ENCODE results near the gene MYMX. TPM values are rescaled to one million over a fixed set of nuclear protein-coding genes. Genes with fewer than 3 reads are reported as not detected.

Gene MYMX
- total and polyA plus RNA-seq, 2 of the 4 experiments (the other 2 are of a cell fraction), result not detected

DNA sequence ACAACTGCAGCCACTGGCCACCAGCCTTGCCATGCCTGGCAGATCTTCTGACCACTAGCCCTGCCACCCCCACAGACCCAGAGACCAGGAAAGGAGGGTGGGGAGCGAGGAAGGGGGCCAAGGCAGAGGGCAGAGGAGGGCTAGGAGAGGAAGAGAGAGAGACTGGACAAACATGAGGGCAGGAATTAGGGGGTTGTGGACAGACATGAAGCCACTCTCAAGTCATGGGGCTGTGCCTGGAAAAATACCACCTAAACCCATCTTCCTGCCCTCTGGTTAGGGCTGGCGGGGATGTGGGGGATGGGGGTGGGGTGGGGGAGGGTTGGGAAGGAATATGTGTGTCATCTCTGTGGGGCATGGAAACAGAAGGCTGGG, 5.2 kb downstream of the MYMX start (continued):
- no peak for TF ChIP-seq RFX5 (IDR thresholded peaks at IDR 0.05; ENCODE audit: low read depth, low read length)
- no peak for TF ChIP-seq NFE2L2 (IDR thresholded peaks at IDR 0.05; ENCODE audit: low read depth, low read length)
- TF ChIP-seq MAZ (IDR thresholded peaks at IDR 0.05; ENCODE audit: borderline replicate concordance, low read depth, low read length), result no peak

DNA sequence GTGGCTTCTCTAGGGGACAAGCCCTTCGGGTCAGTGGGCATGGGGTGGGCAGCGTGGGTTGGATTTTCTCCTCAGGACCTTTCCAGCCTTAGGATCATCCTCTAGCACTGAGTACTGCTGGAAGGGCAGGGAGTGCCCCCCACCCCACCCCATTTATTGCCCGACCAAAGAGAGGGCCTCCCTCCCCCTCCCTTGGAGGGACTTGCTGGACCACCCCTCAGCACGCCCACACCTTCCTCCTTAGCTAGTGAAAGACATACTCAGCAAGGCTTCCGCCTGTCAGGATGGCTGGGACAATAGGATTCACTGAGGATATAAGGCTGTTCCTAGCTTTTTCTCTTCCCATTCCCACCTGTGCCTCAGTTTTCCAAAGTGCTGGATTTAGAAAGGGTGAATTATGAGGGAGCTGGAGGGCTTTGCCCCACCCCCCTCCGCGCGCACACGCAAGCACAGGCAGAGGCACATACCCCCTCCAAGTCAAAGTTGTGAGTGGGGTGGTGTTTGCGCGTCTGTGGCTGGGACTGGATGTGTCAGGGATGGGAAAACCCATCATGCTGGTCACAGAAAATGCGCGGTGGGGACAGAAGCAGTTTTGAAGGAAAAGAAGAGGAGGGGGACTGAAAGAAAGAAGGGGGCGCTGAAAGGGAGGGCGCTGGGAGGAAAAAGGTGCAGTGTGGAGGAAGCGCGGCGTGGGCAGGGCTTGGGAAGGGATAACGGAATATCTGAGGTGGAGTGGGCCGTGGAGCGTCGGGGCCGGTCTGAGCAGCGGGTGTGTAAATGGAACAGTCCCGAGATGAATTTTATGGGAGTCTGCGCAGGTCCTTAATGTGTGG, 6.0 kb downstream of the MYMX start:
- H2BK15ac ChIP-seq (ENCODE audit: low read depth, low read length), result no peak overlapping the region
- ATAC-seq (ENCODE audit: low read depth), result peak; percentile 3
- in situ Hi-C loops (cut with MboI; ENCODE audit: low sequenced_read_pairs), result no loop called here
- peak overlapping the region; percentile 60 for H2AK9ac ChIP-seq (replicated peaks; ENCODE audit: low read depth, low read length, poor library complexity)
- H2BK5ac ChIP-seq (ENCODE audit: low read depth, low read length, poor library complexity, severe bottlenecking), result no peak overlapping the region
- H3K27ac ChIP-seq (ENCODE audit: insufficient read depth, low read length), result peak overlapping the region; percentile 37; the same call in 1 of the 2 replicates
- no peaks in the 10 kb centered on the region; the same call in 1 of the 2 replicates for H3K27me3 ChIP-seq (ENCODE audit: control insufficient read depth, insufficient read depth, low read length)
- H3K79me1 ChIP-seq (ENCODE audit: low read depth in 1 of 2, low read length in 2 of 2), result peaks cover 0 to 8% of the 10 kb centered on the region in 2 experiments; a peak in 1 of 4 replicates
- H2BK20ac ChIP-seq (ENCODE audit: low read depth, low read length), result no peak overlapping the region
- no TSS peak for BruUV-seq (replicated peaks)
- H4K20me1 ChIP-seq (ENCODE audit: insufficient read depth, low read length), result no peaks in the 10 kb centered on the region
- H3K14ac ChIP-seq (replicated peaks; ENCODE audit: low read depth, low read length), result 0 out of 2 replicates have a peak overlapping the region, but pooled peaks have one; percentile 55
- no peaks in the 10 kb centered on the region for H3K36me3 ChIP-seq (ENCODE audit: control insufficient read depth, insufficient read depth, low read length)
- peak overlapping the region; percentile 57; the same call in 1 of the 2 replicates for H3K9ac ChIP-seq (ENCODE audit: low read depth, low read length)
- ChIA-PET POLR2A (ENCODE audit: unreplicated experiment) (interaction anchor here (0.6 kb wide), 1 partner anchor 620 kb away, joined by 8 read pairs; no protein-coding TSS in a partner anchor), CTCF (interaction anchor here (1.2 to 4.1 kb wide), 2 partner anchors 12 to 24 kb away, joined by 3 to 20 read pairs; no protein-coding TSS in a partner anchor)
- peak overlapping the region; percentile 96 for H2AFZ ChIP-seq (replicated peaks; ENCODE audit: low read length, poor library complexity)
- no peak overlapping the region; the same call in 1 of the 2 replicates for H2BK120ac ChIP-seq (ENCODE audit: low read depth, low read length)
- H3K23ac ChIP-seq (ENCODE audit: low read depth, low read length), result 0 out of 2 replicates have a peak overlapping the region, but pooled peaks have one; percentile 3
- H3K56ac ChIP-seq (ENCODE audit: extremely low read depth, insufficient read depth, low read length), result no peak overlapping the region; the same call in 1 of the 2 replicates
- no peak overlapping the region; a peak in 1 of 4 replicates for H4K8ac ChIP-seq (ENCODE audit: low read depth in 2 of 2, low read length in 2 of 2)
- peaks cover 4% of the 10 kb centered on the region; the same call in 1 of the 2 replicates for H3K9me1 ChIP-seq (ENCODE audit: insufficient read depth, low read length)
- peak overlapping the region; percentile 99 for H3K4me2 ChIP-seq (ENCODE audit: low read depth, low read length)
- no peaks in the 10 kb centered on the region for H3K9me3 ChIP-seq (ENCODE audit: control insufficient read depth, insufficient read depth, low read length)
- no peak overlapping the region for H2AK5ac ChIP-seq (ENCODE audit: low read depth, low read length)
- dilution Hi-C loops (cut with HindIII; ENCODE audit: low sequenced_read_pairs, unreplicated experiment), result no loop called here
- WGBS, 2 experiments (ENCODE audit: extremely low coverage in 2 of 2, insufficient read length in 1 of 2), result 21% methylated on average over 5 of the region's 26 CpGs; no CpG with 5 or more reads in 1 of the 2 experiments
- no peak for DNase-seq
- H3K4ac ChIP-seq (ENCODE audit: low read depth, low read length), result no peak overlapping the region
- no peak overlapping the region for H3K18ac ChIP-seq (ENCODE audit: low read depth, low read length)
- peaks cover 16% of the 10 kb centered on the region for H3K4me1 ChIP-seq (ENCODE audit: control insufficient read depth, insufficient read depth, low read length)
- intact Hi-C loops (cut with micrococcal nuclease), result no loop called here
- H4K91ac ChIP-seq (ENCODE audit: insufficient read depth, low read depth, low read length), result no peak overlapping the region; the same call in 1 of the 2 replicates
- peak overlapping the region; percentile 73 for H3K4me3 ChIP-seq (ENCODE audit: insufficient read depth, low read depth, low read length)
- H4K5ac ChIP-seq (ENCODE audit: low read depth, low read length), result no peak overlapping the region
- TF ChIP-seq RFX5 (IDR thresholded peaks at IDR 0.05; ENCODE audit: low read depth, low read length) (no peak), NFE2L2 (IDR thresholded peaks at IDR 0.05; ENCODE audit: low read depth, low read length) (no peak), POLR2A (IDR thresholded peaks at IDR 0.05; ENCODE audit: low read depth, low read length) (no peak), FOS (IDR thresholded peaks at IDR 0.05; ENCODE audit: low read depth, low read length) (no peak), MAZ (IDR thresholded peaks at IDR 0.05; ENCODE audit: borderline replicate concordance, low read depth, low read length) (no peak), MXI1 (IDR thresholded peaks at IDR 0.05; ENCODE audit: borderline replicate concordance, low read depth, low read length) (no peak), BHLHE40 (IDR thresholded peaks at IDR 0.05; ENCODE audit: low read depth, low read length) (no peak), CEBPB (IDR thresholded peaks at IDR 0.05; ENCODE audit: low read depth, low read length) (no peak), SMC3 (IDR thresholded peaks at IDR 0.05; ENCODE audit: low read depth, low read length) (no peak)
- TF ChIP-seq, protein P1, sequence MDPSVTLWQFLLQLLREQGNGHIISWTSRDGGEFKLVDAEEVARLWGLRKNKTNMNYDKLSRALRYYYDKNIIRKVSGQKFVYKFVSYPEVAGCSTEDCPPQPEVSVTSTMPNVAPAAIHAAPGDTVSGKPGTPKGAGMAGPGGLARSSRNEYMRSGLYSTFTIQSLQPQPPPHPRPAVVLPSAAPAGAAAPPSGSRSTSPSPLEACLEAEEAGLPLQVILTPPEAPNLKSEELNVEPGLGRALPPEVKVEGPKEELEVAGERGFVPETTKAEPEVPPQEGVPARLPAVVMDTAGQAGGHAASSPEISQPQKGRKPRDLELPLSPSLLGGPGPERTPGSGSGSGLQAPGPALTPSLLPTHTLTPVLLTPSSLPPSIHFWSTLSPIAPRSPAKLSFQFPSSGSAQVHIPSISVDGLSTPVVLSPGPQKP (IDR thresholded peaks at IDR 0.05; ENCODE audit: borderline replicate concordance, low read depth, low read length), result no peak
- TF ChIP-seq, protein P2, sequence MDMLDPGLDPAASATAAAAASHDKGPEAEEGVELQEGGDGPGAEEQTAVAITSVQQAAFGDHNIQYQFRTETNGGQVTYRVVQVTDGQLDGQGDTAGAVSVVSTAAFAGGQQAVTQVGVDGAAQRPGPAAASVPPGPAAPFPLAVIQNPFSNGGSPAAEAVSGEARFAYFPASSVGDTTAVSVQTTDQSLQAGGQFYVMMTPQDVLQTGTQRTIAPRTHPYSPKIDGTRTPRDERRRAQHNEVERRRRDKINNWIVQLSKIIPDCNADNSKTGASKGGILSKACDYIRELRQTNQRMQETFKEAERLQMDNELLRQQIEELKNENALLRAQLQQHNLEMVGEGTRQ (IDR thresholded peaks at IDR 0.05; ENCODE audit: low read depth, low read length), result no peak

All from IMR-90 (cell line).